Erythroblast (primary cell): Measurements from ENCODE around the gene KRCC1.

ENCODE experiments used
- GATA1 ChIP-seq: IDR thresholded peaks from 2 replicates; pipeline ENCODE4 v1.6.1; 2011; ENCODE audit warnings: low read depth, mild to moderate bottlenecking, control low read depth, low read length, moderate library complexity
- POLR2A ChIP-seq: IDR thresholded peaks from 2 replicates; pipeline ENCODE4 v1.6.1; 2011; ENCODE audit warnings: mild to moderate bottlenecking, low read length

DNA sequence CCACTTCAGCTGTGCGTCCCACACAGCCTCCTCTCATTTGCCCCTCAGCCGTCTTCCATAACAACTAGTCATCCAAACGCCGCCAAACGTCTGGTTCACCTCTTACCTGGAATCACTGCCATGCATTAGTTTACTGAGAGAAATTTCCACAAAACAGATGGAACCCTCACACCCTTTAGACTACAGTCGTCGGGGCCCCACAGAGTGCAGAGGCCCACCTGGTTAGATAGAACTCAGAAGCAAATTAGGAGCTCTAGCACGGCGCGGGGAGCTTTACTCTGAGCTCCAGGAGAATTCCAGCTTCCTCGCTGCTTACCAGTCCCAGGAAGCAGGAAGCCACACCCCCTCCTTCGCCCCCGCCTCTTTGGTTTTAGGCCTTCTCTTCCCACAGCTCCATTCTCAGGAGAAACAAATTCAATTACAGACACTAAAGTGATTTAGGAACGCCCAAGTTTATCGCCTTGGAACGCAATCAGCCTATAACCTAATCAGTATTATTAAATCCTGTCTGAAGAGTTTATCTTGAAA is 48.6 kb downstream of the KRCC1 start:
- TF ChIP-seq POLR2A (no peak), GATA1 (no peak)
